Common myeloid progenitor, CD34-positive (primary cell): ENCODE measurements around the gene OR2A14.
A peak's percentile ranks its signal among the peaks of the same experiment; 100 is the strongest.
"Not testable (repeated sequence)": the region's sequence is repeated elsewhere in the genome, so short reads cannot be mapped to it uniquely, and the experiment has no call there.

ENCODE experiments used
- CTCF ChIA-PET: fragments of 350-600 bp; sonication (Branson Sonifier 250); formaldehyde crosslinking; loops from one replicate; lab custom pipeline; 2021; ENCODE audit warnings: antibody characterized with exemption; lab: Charles Lee
- POLR2A ChIA-PET: fragments of 350-600 bp; sonication (Branson Sonifier 250); formaldehyde crosslinking; loops from one replicate; lab custom pipeline; 2021; ENCODE audit warnings: antibody characterized with exemption; lab: Charles Lee
- DNase-seq, 3 donors: peaks; one replicate each; pipeline versions ENCODE4 v3.0.0 to v3.0.0-alpha.2; 2013
- H3K27ac ChIP-seq, 2 experiments: 1 replicate in 1 of 2; 2 replicates in 1 of 2; pipeline ENCODE4 v1.7.0; 2013; ENCODE audit warnings: inconsistent platforms in 2 of 2, low read length in 2 of 2, mild to moderate bottlenecking in 2 of 2, low read depth in 1 of 2, moderate library complexity in 1 of 2; ENCODE audit not compliant: severe bottlenecking in 2 of 2, insufficient read depth in 1 of 2, poor library complexity in 1 of 2
- H3K27me3 ChIP-seq, 5 experiments: replicated peaks in 2 of 5; 1 replicate in 3 of 5; 2 replicates in 2 of 5; pipeline versions ENCODE4 v1.6.1 to v1.7.0; 2013; ENCODE audit warnings: low read length in 4 of 5, mild to moderate bottlenecking in 2 of 5, moderate library complexity in 2 of 5, inconsistent platforms in 1 of 5; ENCODE audit not compliant: insufficient read depth in 5 of 5, control insufficient read depth in 4 of 5
- H3K36me3 ChIP-seq, 4 experiments: 1 replicate in 2 of 4; 2 replicates in 2 of 4; pipeline versions ENCODE4 v1.6.1 to v1.7.0; 2013; ENCODE audit warnings: low read length in 3 of 4, control low read depth in 1 of 4, mild to moderate bottlenecking in 1 of 4; ENCODE audit not compliant: control insufficient read depth in 4 of 4, insufficient read depth in 4 of 4
- H3K4me1 ChIP-seq, 4 experiments: 1 replicate in 3 of 4; 2 replicates in 1 of 4; pipeline versions ENCODE4 v1.6.1 to v1.7.1; 2013; ENCODE audit warnings: low read length in 3 of 4, mild to moderate bottlenecking in 3 of 4, control low read depth in 1 of 4, inconsistent platforms in 1 of 4, moderate library complexity in 1 of 4; ENCODE audit not compliant: control insufficient read depth in 4 of 4, insufficient read depth in 4 of 4; ENCODE audit errors: control extremely low read depth in 1 of 4
- H3K4me3 ChIP-seq, 7 experiments: 1 replicate in 4 of 7; 2 replicates in 3 of 7; pipeline versions ENCODE4 v1.5.1 to v1.7.0; 2013; ENCODE audit warnings: mild to moderate bottlenecking in 7 of 7, low read length in 6 of 7, moderate library complexity in 6 of 7, inconsistent platforms in 2 of 7, low read depth in 2 of 7, control low read depth in 1 of 7; ENCODE audit not compliant: insufficient read depth in 4 of 7, control insufficient read depth in 1 of 7; ENCODE audit errors: extremely low read depth in 1 of 7
- H3K9me3 ChIP-seq, 5 experiments: 1 replicate in 4 of 5; 2 replicates in 1 of 5; pipeline versions ENCODE4 v1.6.1 to v1.7.1; 2013; ENCODE audit warnings: low read length in 4 of 5, mild to moderate bottlenecking in 2 of 5, inconsistent platforms in 1 of 5, low read depth in 1 of 5, moderate library complexity in 1 of 5; ENCODE audit not compliant: control insufficient read depth in 4 of 5, insufficient read depth in 2 of 5; ENCODE audit errors: control extremely low read depth in 1 of 5
- WGBS: methylation state at CpG from one replicate; pipeline ENCODE4 v1.1.5; 2013; ENCODE audit not compliant: insufficient coverage; 5-methylcytosine and 5-hydroxymethylcytosine counted together

Gene OR2A14

GRCh38 chr7:144142187-144142586, 19.2 kb downstream of the OR2A14 start:
- H3K27ac ChIP-seq = no peak overlapping the region
- H3K4me3 ChIP-seq = no peak overlapping the region
- no peak for DNase-seq
- peaks cover 0 to 13% (median 3%) of the 10 kb centered on the region in 5 experiments for H3K9me3 ChIP-seq
- no peaks in the 10 kb centered on the region for H3K4me1 ChIP-seq
- ChIA-PET POLR2A (no interaction called here), CTCF (interaction anchor here (1.0 kb wide), 1 partner anchor 8 kb away, joined by 3 read pairs; no protein-coding TSS in a partner anchor)
- no peaks in the 10 kb centered on the region for H3K27me3 ChIP-seq
- H3K36me3 ChIP-seq = no peaks in the 10 kb centered on the region
- WGBS = 100% methylated on average over 3 of the region's 3 CpGs

GRCh38 chr7:144144426-144144825, 21.4 kb downstream of the OR2A14 start:
- 94% methylated on average over 2 of the region's 3 CpGs for WGBS
- POLR2A ChIA-PET = no interaction called here
- no peaks in the 10 kb centered on the region for H3K4me1 ChIP-seq
- no peak for DNase-seq
- CTCF ChIA-PET = no interaction called here
- H3K27ac ChIP-seq = no peak overlapping the region
- no peaks in the 10 kb centered on the region for H3K36me3 ChIP-seq
- H3K4me3 ChIP-seq = no peak overlapping the region
- H3K9me3 ChIP-seq = peaks cover 2 to 23% (median 7%) of the 10 kb centered on the region in 5 experiments
- no peaks in the 10 kb centered on the region for H3K27me3 ChIP-seq

GRCh38 chr7:144148224-144148827, 25.4 kb downstream of the OR2A14 start:
- CTCF ChIA-PET = no interaction called here
- POLR2A ChIA-PET = no interaction called here
- Histone ChIP-seq H3K4me1 (no peaks in the 10 kb centered on the region), H3K9me3 (peaks cover 4 to 28% (median 7%) of the 10 kb centered on the region in 5 experiments), H3K4me3 (peak overlapping the region in 1 of 7 experiments; percentile 16), H3K36me3 (no peaks in the 10 kb centered on the region), H3K27ac (no peak overlapping the region), H3K27me3 (no peaks in the 10 kb centered on the region)
- DNase-seq = no peak
- WGBS = 89% methylated on average over 1 of the region's 2 CpGs

GRCh38 chr7:144158861-144159260, 35.9 kb downstream of the OR2A14 start:
- WGBS = 100% methylated on average over 1 of the region's 1 CpG
- DNase-seq = no peak
- CTCF ChIA-PET = no interaction called here

GRCh38 chr7:144164784-144165183, 41.8 kb downstream of the OR2A14 start:
- POLR2A ChIA-PET = no interaction called here

More at GRCh38 chr7:144158861-144159260, 35.9 kb downstream of the OR2A14 start:
- Histone ChIP-seq H3K36me3 (no peaks in the 10 kb centered on the region), H3K9me3 (no peaks in the 10 kb centered on the region), H3K4me1 (no peaks in the 10 kb centered on the region), H3K27ac (no peak overlapping the region), H3K4me3 (no peak overlapping the region), H3K27me3 (no peaks in the 10 kb centered on the region)
- POLR2A ChIA-PET = no interaction called here

GRCh38 chr7:144171594-144172350, 48.8 kb downstream of the OR2A14 start:
- H3K36me3 ChIP-seq, DNase-seq, H3K27me3 ChIP-seq, POLR2A ChIA-PET, H3K27ac ChIP-seq, H3K4me1 ChIP-seq, CTCF ChIA-PET, H3K4me3 ChIP-seq, H3K9me3 ChIP-seq: not testable (repeated sequence)
- WGBS = 100% methylated on average over 4 of the region's 4 CpGs

More at GRCh38 chr7:144164784-144165183, 41.8 kb downstream of the OR2A14 start:
- H3K9me3 ChIP-seq = no peaks in the 10 kb centered on the region
- DNase-seq = no peak
- no peaks in the 10 kb centered on the region for H3K4me1 ChIP-seq
- no peaks in the 10 kb centered on the region for H3K36me3 ChIP-seq
- no peaks in the 10 kb centered on the region for H3K27me3 ChIP-seq
- CTCF ChIA-PET = no interaction called here
- H3K27ac ChIP-seq = no peak overlapping the region
- WGBS = 71% methylated on average over 1 of the region's 2 CpGs
- H3K4me3 ChIP-seq = no peak overlapping the region

GRCh38 chr7:144174613-144175012, 51.6 kb downstream of the OR2A14 start:
- H3K27me3 ChIP-seq = no peaks in the 10 kb centered on the region
- POLR2A ChIA-PET = no interaction called here
- H3K36me3 ChIP-seq = no peaks in the 10 kb centered on the region
- H3K27ac ChIP-seq = no peak overlapping the region
- no peak for DNase-seq
- H3K4me1 ChIP-seq = no peaks in the 10 kb centered on the region
- CTCF ChIA-PET = no interaction called here
- H3K4me3 ChIP-seq = no peak overlapping the region
- 80% methylated on average over 1 of the region's 5 CpGs for WGBS
- H3K9me3 ChIP-seq = no peaks in the 10 kb centered on the region
